Trophoblast cell (in vitro differentiated cells and primary cell): ENCODE results near the gene RNF168.
A peak's percentile ranks its signal among the peaks of the same experiment; 100 is the strongest.

Experiments
- DNase-seq, 2 donors: peaks; one replicate each; pipeline ENCODE4 v3.0.0-alpha.2; 2016
- H2AFZ ChIP-seq: 2 replicates; pipeline ENCODE4 v1.6.1; 2013; ENCODE audit warnings: low read length, moderate library complexity, mild to moderate bottlenecking; ENCODE audit not compliant: insufficient read depth, poor library complexity
- H2AK5ac ChIP-seq: 2 replicates; pipeline ENCODE4 v1.6.1; 2013; ENCODE audit warnings: mild to moderate bottlenecking, low read length
- H2BK120ac ChIP-seq: 2 replicates; pipeline ENCODE4 v1.6.1; 2013; ENCODE audit warnings: low read length, mild to moderate bottlenecking, moderate library complexity; ENCODE audit not compliant: insufficient read depth, poor library complexity
- H2BK12ac ChIP-seq: 2 replicates; pipeline ENCODE4 v1.6.1; 2013; ENCODE audit warnings: mild to moderate bottlenecking, low read length, moderate library complexity
- H2BK5ac ChIP-seq: 2 replicates; pipeline ENCODE4 v1.6.1; 2013; ENCODE audit warnings: low read length, low read depth, moderate library complexity, mild to moderate bottlenecking; ENCODE audit not compliant: poor library complexity
- H3K14ac ChIP-seq: 2 replicates; pipeline ENCODE4 v1.6.1; 2013; ENCODE audit warnings: mild to moderate bottlenecking, low read length
- H3K18ac ChIP-seq: 2 replicates; pipeline ENCODE4 v1.6.1; 2013; ENCODE audit warnings: mild to moderate bottlenecking, low read length
- H3K23ac ChIP-seq: 2 replicates; pipeline ENCODE4 v1.6.1; 2013; ENCODE audit warnings: low read length
- H3K27ac ChIP-seq: 2 replicates; pipeline ENCODE4 v1.5.1; 2013; ENCODE audit warnings: low read depth, mild to moderate bottlenecking, inconsistent platforms, low read length, moderate library complexity
- H3K27me3 ChIP-seq: 2 replicates; pipeline ENCODE4 v1.6.1; 2013; ENCODE audit warnings: inconsistent platforms, mild to moderate bottlenecking, low read length, moderate library complexity; ENCODE audit not compliant: insufficient read depth
- H3K36me3 ChIP-seq, 2 experiments: 1 replicate in 1 of 2; 2 replicates in 1 of 2; pipeline ENCODE4 v1.6.1; 2013; ENCODE audit warnings: low read length in 2 of 2, mild to moderate bottlenecking in 2 of 2, moderate library complexity in 1 of 2; ENCODE audit not compliant: insufficient read depth in 2 of 2, control insufficient read depth in 1 of 2
- H3K4ac ChIP-seq: 2 replicates; pipeline ENCODE4 v1.6.1; 2013; ENCODE audit warnings: low read depth, mild to moderate bottlenecking, low read length, moderate library complexity
- H3K4me1 ChIP-seq, 2 experiments: 1 replicate in 1 of 2; 2 replicates in 1 of 2; pipeline ENCODE4 v1.6.1; 2013; ENCODE audit warnings: low read length in 2 of 2, mild to moderate bottlenecking in 2 of 2, moderate library complexity in 1 of 2; ENCODE audit not compliant: insufficient read depth in 2 of 2, control insufficient read depth in 1 of 2
- H3K4me2 ChIP-seq: 2 replicates; pipeline ENCODE4 v1.6.1; 2013; ENCODE audit warnings: inconsistent platforms, mild to moderate bottlenecking, low read length, moderate library complexity
- H3K4me3 ChIP-seq: 2 replicates; pipeline ENCODE4 v1.5.1; 2013; ENCODE audit warnings: mild to moderate bottlenecking, low read depth, low read length, inconsistent platforms
- H3K79me1 ChIP-seq: one replicate; pipeline ENCODE4 v1.6.1; 2013; ENCODE audit warnings: low read length
- H3K79me2 ChIP-seq: 2 replicates; pipeline ENCODE4 v1.6.1; 2013; ENCODE audit warnings: low read length, mild to moderate bottlenecking; ENCODE audit not compliant: control insufficient read depth, insufficient read depth, poor library complexity
- H3K9ac ChIP-seq: 2 replicates; pipeline ENCODE4 v1.6.1; 2013; ENCODE audit warnings: mild to moderate bottlenecking, low read length
- H3K9me3 ChIP-seq: 2 replicates; pipeline ENCODE4 v1.6.1; 2013; ENCODE audit warnings: low read depth, mild to moderate bottlenecking, control low read depth, inconsistent platforms, low read length; ENCODE audit not compliant: insufficient read depth
- H4K12ac ChIP-seq: 2 replicates; pipeline ENCODE4 v1.6.1; 2013; ENCODE audit warnings: low read depth, mild to moderate bottlenecking, low read length, moderate library complexity
- H4K8ac ChIP-seq: 2 replicates; pipeline ENCODE4 v1.6.1; 2013; ENCODE audit warnings: low read depth, mild to moderate bottlenecking, low read length, moderate library complexity
- H4K91ac ChIP-seq: one replicate; pipeline ENCODE4 v1.6.1; 2013; ENCODE audit warnings: low read depth, mild to moderate bottlenecking, low read length, moderate library complexity
- WGBS: extraction: QIAGEN DNeasy Blood & Tissue Kit; methylation state at CpG from one replicate; pipeline ENCODE4 v1.1.7; 2013; ENCODE audit warnings: missing lambda C conversion rate; ENCODE audit not compliant: insufficient read length, insufficient coverage; ENCODE audit errors: extremely low coverage; 5-methylcytosine and 5-hydroxymethylcytosine counted together

The RNF168 gene

GRCh38 chr3:196537319-196537984 lies 33.9 kb upstream of the RNF168 start:
- Histone ChIP-seq H3K4ac (no peak overlapping the region), H2AK5ac (no peak overlapping the region), H2AFZ (no peak overlapping the region), H3K9me3 (no peaks in the 10 kb centered on the region), H3K14ac (no peak overlapping the region), H3K79me2 (no peaks in the 10 kb centered on the region), H3K36me3 (no peaks in the 10 kb centered on the region), H3K23ac (no peak overlapping the region), H3K9ac (no peak overlapping the region), H3K4me1 (peaks cover 0 to 2% of the 10 kb centered on the region in 2 experiments), H3K79me1 (no peaks in the 10 kb centered on the region), H3K27ac (no peak overlapping the region), H3K4me2 (no peak overlapping the region), H4K91ac (no peak overlapping the region), H4K8ac (no peak overlapping the region), H2BK120ac (no peak overlapping the region), H2BK5ac (no peak overlapping the region), H2BK12ac (no peak overlapping the region), H3K4me3 (no peak overlapping the region), H3K27me3 (no peaks in the 10 kb centered on the region), H4K12ac (no peak overlapping the region), H3K18ac (no peak overlapping the region)
- no CpG with 5 or more reads among the region's 18 CpGs for WGBS
- peak; percentile 62 to 64 for DNase-seq

GRCh38 chr3:196533260-196533681 lies 29.7 kb upstream of the RNF168 start:
- H4K8ac ChIP-seq: no peak overlapping the region
- no peak overlapping the region for H2BK12ac ChIP-seq
- H3K14ac ChIP-seq: no peak overlapping the region
- H2BK120ac ChIP-seq: no peak overlapping the region
- WGBS: no CpG with 5 or more reads among the region's 14 CpGs
- no peak overlapping the region for H3K23ac ChIP-seq
- H3K79me2 ChIP-seq: no peaks in the 10 kb centered on the region
- no peak overlapping the region for H3K27ac ChIP-seq
- no peak overlapping the region for H3K9ac ChIP-seq
- no peak overlapping the region for H3K4me2 ChIP-seq
- H3K79me1 ChIP-seq: peaks cover 3% of the 10 kb centered on the region
- no peaks in the 10 kb centered on the region for H3K36me3 ChIP-seq
- peak; percentile 83 to 87 for DNase-seq
- no peak overlapping the region for H2BK5ac ChIP-seq
- H3K9me3 ChIP-seq: no peaks in the 10 kb centered on the region
- H2AFZ ChIP-seq: no peak overlapping the region
- no peak overlapping the region for H4K91ac ChIP-seq
- no peak overlapping the region for H3K4me3 ChIP-seq
- no peak overlapping the region for H3K4ac ChIP-seq
- peaks cover 3 to 5% of the 10 kb centered on the region in 2 experiments for H3K4me1 ChIP-seq
- H4K12ac ChIP-seq: no peak overlapping the region
- H3K18ac ChIP-seq: no peak overlapping the region
- no peaks in the 10 kb centered on the region for H3K27me3 ChIP-seq
- no peak overlapping the region for H2AK5ac ChIP-seq

- Histone ChIP-seq H3K4me3 (no peak overlapping the region), H3K79me1 (peaks cover 3% of the 10 kb centered on the region), H4K8ac (no peak overlapping the region), H3K27me3 (no peaks in the 10 kb centered on the region), H4K12ac (no peak overlapping the region), H4K91ac (no peak overlapping the region), H2BK120ac (no peak overlapping the region), H3K18ac (no peak overlapping the region), H3K23ac (no peak overlapping the region), H3K79me2 (no peaks in the 10 kb centered on the region), H2AFZ (no peak overlapping the region), H2BK12ac (no peak overlapping the region), H3K4me1 (peaks cover 3 to 5% of the 10 kb centered on the region in 2 experiments), H3K4ac (no peak overlapping the region), H2AK5ac (no peak overlapping the region), H3K9me3 (no peaks in the 10 kb centered on the region), H3K27ac (no peak overlapping the region), H3K9ac (no peak overlapping the region), H3K14ac (no peak overlapping the region), H3K36me3 (no peaks in the 10 kb centered on the region), H2BK5ac (no peak overlapping the region), H3K4me2 (no peak overlapping the region)
- WGBS: no CpG with 5 or more reads among the region's 4 CpGs
- DNase-seq: no peak
Observed at GRCh38 chr3:196531418-196531817, 27.9 kb upstream of the RNF168 start.

DNA sequence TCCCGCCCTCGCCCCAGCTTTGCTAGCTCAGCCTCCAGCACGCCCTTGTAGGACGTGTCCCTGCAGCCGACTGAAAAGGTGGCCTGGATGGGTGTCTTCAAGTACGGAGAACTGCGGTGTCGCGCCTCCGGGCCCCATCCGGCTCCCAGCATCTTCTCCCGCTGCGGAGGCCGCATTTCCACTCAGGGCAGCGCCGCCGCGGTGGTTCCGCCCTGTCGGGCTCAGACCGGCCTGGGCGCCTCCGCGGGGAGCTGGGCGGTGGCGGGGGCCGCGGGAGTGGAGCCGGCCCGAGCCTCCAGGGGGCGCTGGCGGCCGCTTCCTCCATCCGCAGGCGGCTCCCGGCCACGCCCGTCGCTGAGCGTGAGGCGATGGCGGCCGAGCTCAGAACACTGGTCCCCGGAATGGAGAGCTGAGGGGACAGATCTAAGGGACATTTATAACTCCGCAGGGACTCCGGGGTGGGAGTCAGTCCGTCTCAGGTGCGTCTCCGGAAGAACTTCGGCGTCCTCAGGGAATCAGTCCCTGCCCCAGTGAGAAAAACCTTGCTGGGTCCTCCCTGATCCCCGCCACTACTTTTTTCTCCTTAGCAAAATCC lies 25.2 kb upstream of the RNF168 start:
- no peaks in the 10 kb centered on the region for H3K9me3 ChIP-seq
- H3K9ac ChIP-seq: no peak overlapping the region
- H4K8ac ChIP-seq: peak overlapping the region; percentile 70
- peak overlapping the region; percentile 53 for H3K4me3 ChIP-seq
- H3K36me3 ChIP-seq: no peaks in the 10 kb centered on the region
- H4K91ac ChIP-seq: peak overlapping the region; percentile 67
- peak overlapping the region; percentile 56 for H3K4me2 ChIP-seq
- no peaks in the 10 kb centered on the region for H3K27me3 ChIP-seq
- DNase-seq: peak; percentile 58 to 71
- peak overlapping the region; percentile 45 for H2BK5ac ChIP-seq
- H3K23ac ChIP-seq: no peak overlapping the region
- peaks cover 3 to 5% of the 10 kb centered on the region in 2 experiments for H3K4me1 ChIP-seq
- H3K14ac ChIP-seq: peak overlapping the region; percentile 59
- H3K79me2 ChIP-seq: no peaks in the 10 kb centered on the region
- peaks cover 3% of the 10 kb centered on the region for H3K79me1 ChIP-seq
- peak overlapping the region; percentile 78 for H2AFZ ChIP-seq
- H4K12ac ChIP-seq: peak overlapping the region; percentile 52
- WGBS: no CpG with 5 or more reads among the region's 52 CpGs
- peak overlapping the region; percentile 74 for H2BK120ac ChIP-seq
- H2BK12ac ChIP-seq: peak overlapping the region; percentile 56
- H3K27ac ChIP-seq: no peak overlapping the region
- H2AK5ac ChIP-seq: peak overlapping the region; percentile 1
- H3K4ac ChIP-seq: no peak overlapping the region
- H3K18ac ChIP-seq: peak overlapping the region; percentile 35
